IMR-90 (cell line): ENCODE results near the gene DLX3.
"Not testable (repeated sequence)": the region's sequence is repeated elsewhere in the genome, so short reads cannot be mapped to it uniquely, and the experiment has no call there.

ENCODE experiments used
- MAFK ChIP-seq: IDR thresholded peaks from 2 replicates; pipeline ENCODE4 v1.6.1; 2012; ENCODE audit warnings: low read depth, low read length, improper control_type of control experiment
- NFE2L2 ChIP-seq: fragments of 150-350 bp; IDR thresholded peaks from 2 replicates; pipeline ENCODE4 v1.6.1; 2016; ENCODE audit warnings: low read depth, mild to moderate bottlenecking, low read length
- POLR2A ChIP-seq: IDR thresholded peaks from 2 replicates; pipeline ENCODE4 v1.6.1; 2012; ENCODE audit warnings: mild to moderate bottlenecking, low read depth, low read length
- RCOR1 ChIP-seq: IDR thresholded peaks from 2 replicates; pipeline ENCODE4 v1.6.1; 2012; ENCODE audit warnings: mild to moderate bottlenecking, low read length, improper control_type of control experiment; ENCODE audit not compliant: insufficient replicate concordance
- TF ChIP-seq, protein P1 (sequence below): conservative IDR thresholded peaks from 2 replicates; pipeline ENCODE4 v1.5.1; 2012; ENCODE audit warnings: mild to moderate bottlenecking, low read depth, low read length, improper control_type of control experiment
- TF ChIP-seq, protein P2 (sequence below): fragments of 150-350 bp; IDR thresholded peaks from 2 replicates; pipeline ENCODE4 v1.6.1; 2017; ENCODE audit warnings: mild to moderate bottlenecking, antibody characterized with exemption, low read length, low read depth

DNA sequence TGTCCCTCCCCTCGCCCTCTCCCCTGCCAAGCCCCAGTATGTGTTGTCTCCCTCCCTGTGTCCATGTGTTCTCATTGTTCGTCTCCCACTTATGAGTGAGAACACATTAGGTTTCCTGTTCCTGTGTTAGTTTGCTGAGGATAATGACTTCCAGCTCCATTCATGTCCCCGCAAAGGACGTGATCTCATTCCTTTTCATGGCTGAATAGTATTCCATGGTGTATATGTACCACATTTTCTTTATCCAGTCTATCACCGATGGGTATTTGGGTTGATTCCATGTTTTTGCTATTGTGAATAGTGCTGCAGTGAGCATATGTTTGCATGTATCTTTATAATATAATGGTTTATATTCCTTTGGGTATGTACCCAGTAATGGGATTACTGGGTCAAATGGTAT lies 45.5 kb upstream of the DLX3 start:
- TF ChIP-seq, protein P1, sequence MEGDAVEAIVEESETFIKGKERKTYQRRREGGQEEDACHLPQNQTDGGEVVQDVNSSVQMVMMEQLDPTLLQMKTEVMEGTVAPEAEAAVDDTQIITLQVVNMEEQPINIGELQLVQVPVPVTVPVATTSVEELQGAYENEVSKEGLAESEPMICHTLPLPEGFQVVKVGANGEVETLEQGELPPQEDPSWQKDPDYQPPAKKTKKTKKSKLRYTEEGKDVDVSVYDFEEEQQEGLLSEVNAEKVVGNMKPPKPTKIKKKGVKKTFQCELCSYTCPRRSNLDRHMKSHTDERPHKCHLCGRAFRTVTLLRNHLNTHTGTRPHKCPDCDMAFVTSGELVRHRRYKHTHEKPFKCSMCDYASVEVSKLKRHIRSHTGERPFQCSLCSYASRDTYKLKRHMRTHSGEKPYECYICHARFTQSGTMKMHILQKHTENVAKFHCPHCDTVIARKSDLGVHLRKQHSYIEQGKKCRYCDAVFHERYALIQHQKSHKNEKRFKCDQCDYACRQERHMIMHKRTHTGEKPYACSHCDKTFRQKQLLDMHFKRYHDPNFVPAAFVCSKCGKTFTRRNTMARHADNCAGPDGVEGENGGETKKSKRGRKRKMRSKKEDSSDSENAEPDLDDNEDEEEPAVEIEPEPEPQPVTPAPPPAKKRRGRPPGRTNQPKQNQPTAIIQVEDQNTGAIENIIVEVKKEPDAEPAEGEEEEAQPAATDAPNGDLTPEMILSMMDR, result not testable (repeated sequence)
- not testable (repeated sequence) for TF ChIP-seq MAFK, NFE2L2, POLR2A, RCOR1
- TF ChIP-seq, protein P2, sequence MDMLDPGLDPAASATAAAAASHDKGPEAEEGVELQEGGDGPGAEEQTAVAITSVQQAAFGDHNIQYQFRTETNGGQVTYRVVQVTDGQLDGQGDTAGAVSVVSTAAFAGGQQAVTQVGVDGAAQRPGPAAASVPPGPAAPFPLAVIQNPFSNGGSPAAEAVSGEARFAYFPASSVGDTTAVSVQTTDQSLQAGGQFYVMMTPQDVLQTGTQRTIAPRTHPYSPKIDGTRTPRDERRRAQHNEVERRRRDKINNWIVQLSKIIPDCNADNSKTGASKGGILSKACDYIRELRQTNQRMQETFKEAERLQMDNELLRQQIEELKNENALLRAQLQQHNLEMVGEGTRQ, result not testable (repeated sequence)
